Measurements from ENCODE around the gene PCSK6. TPM values are rescaled to one million over a fixed set of nuclear protein-coding genes. Genes with fewer than 3 reads are reported as not detected.

Gene PCSK6
- total RNA-seq, 4 donors from 2014 or later: 9.7 to 20.5 (median 13.1) TPM

- no peak for DNase-seq (ENCODE audit: low spot score)
- TF ChIP-seq, protein P1, sequence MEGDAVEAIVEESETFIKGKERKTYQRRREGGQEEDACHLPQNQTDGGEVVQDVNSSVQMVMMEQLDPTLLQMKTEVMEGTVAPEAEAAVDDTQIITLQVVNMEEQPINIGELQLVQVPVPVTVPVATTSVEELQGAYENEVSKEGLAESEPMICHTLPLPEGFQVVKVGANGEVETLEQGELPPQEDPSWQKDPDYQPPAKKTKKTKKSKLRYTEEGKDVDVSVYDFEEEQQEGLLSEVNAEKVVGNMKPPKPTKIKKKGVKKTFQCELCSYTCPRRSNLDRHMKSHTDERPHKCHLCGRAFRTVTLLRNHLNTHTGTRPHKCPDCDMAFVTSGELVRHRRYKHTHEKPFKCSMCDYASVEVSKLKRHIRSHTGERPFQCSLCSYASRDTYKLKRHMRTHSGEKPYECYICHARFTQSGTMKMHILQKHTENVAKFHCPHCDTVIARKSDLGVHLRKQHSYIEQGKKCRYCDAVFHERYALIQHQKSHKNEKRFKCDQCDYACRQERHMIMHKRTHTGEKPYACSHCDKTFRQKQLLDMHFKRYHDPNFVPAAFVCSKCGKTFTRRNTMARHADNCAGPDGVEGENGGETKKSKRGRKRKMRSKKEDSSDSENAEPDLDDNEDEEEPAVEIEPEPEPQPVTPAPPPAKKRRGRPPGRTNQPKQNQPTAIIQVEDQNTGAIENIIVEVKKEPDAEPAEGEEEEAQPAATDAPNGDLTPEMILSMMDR (IDR thresholded peaks at IDR 0.05): no peak
Observed at GRCh38 chr15:101396484-101397261, 92.8 kb downstream of the PCSK6 start.

GRCh38 chr15:101394654-101395053, 94.9 kb downstream of the PCSK6 start:
- TF ChIP-seq, protein P1 (IDR thresholded peaks at IDR 0.05): no peak
- DNase-seq (ENCODE audit: low spot score): no peak
- ATAC-seq (ENCODE audit: low FRiP score): no peak

More at GRCh38 chr15:101396484-101397261, 92.8 kb downstream of the PCSK6 start:
- no peak for ATAC-seq (ENCODE audit: low FRiP score)

GRCh38 chr15:101394056-101394630, 95.4 kb downstream of the PCSK6 start:
- no peak for ATAC-seq (ENCODE audit: low FRiP score)
- DNase-seq (ENCODE audit: low spot score): no peak
- TF ChIP-seq, protein P1 (IDR thresholded peaks at IDR 0.05): no peak

- TF ChIP-seq, protein P1 (IDR thresholded peaks at IDR 0.05): no peak
- ATAC-seq (ENCODE audit: low FRiP score) (no peak), DNase-seq (ENCODE audit: low spot score) (no peak)
Observed at GRCh38 chr15:101393172-101393571, 96.3 kb downstream of the PCSK6 start.

GRCh38 chr15:101391981-101392640, 97.4 kb downstream of the PCSK6 start:
- no peak for ATAC-seq (ENCODE audit: low FRiP score)
- TF ChIP-seq, protein P1 (IDR thresholded peaks at IDR 0.05): no peak
- DNase-seq (ENCODE audit: low spot score): no peak

GRCh38 chr15:101391431-101391830, 98.1 kb downstream of the PCSK6 start:
- no peak for DNase-seq (ENCODE audit: low spot score)
- no peak for ATAC-seq (ENCODE audit: low FRiP score)
- TF ChIP-seq, protein P1 (IDR thresholded peaks at IDR 0.05): no peak

Data from omental fat pad (tissue), 4 donors.